CD4-positive, alpha-beta T cell treated with Interleukin-4 for 4 hours (primary cell): Measurements from ENCODE around the gene AK3.

ENCODE experiments used
- DNase-seq: peaks from one replicate; pipeline ENCODE4 v3.0.0-alpha.2; 2020

AK3 gene

GRCh38 chr9:4701526-4701925 is 39.5 kb downstream of the AK3 start:
- no peak for DNase-seq

GRCh38 chr9:4700932-4701331 is 40.1 kb downstream of the AK3 start:
- no peak for DNase-seq

- DNase-seq: no peak
These were observed 40.9 kb downstream of the AK3 start for GRCh38 chr9:4700091-4700490.

- no peak for DNase-seq
These were observed 49.2 kb downstream of the AK3 start for GRCh38 chr9:4691795-4692194.

- no peak for DNase-seq
These were observed 50.9 kb downstream of the AK3 start for GRCh38 chr9:4690144-4690543.

- DNase-seq: no peak
These were observed 51.3 kb downstream of the AK3 start for GRCh38 chr9:4689687-4690104.

- DNase-seq: no peak
These were observed 52.0 kb downstream of the AK3 start for GRCh38 chr9:4689021-4689420.

- no peak for DNase-seq
These were observed 54.4 kb downstream of the AK3 start for GRCh38 chr9:4686584-4686983.

GRCh38 chr9:4686112-4686511 is 54.9 kb downstream of the AK3 start:
- no peak for DNase-seq

GRCh38 chr9:4684820-4685219 is 56.2 kb downstream of the AK3 start:
- DNase-seq: no peak

GRCh38 chr9:4680750-4681149 is 60.3 kb downstream of the AK3 start:
- DNase-seq: no peak

GRCh38 chr9:4680173-4680525 is 60.9 kb downstream of the AK3 start:
- no peak for DNase-seq

- peak; percentile 98 for DNase-seq
These were observed 61.5 kb downstream of the AK3 start, which contains the start of gene CDC37L1 for GRCh38 chr9:4679268-4680172. TSS of gene CDC37L1 (plus strand) at chr9:4679569. CDS start at chr9:4679768, 199 bp downstream.

GRCh38 chr9:4678679-4679267 is 62.2 kb downstream of the AK3 start:
- peak; percentile 35 for DNase-seq

- no peak for DNase-seq
These were observed 63.6 kb downstream of the AK3 start for GRCh38 chr9:4677392-4677791.

- no peak for DNase-seq
These were observed 66.2 kb downstream of the AK3 start for GRCh38 chr9:4674783-4675182.

- no peak for DNase-seq
These were observed 69.3 kb downstream of the AK3 start for GRCh38 chr9:4671737-4672136.

GRCh38 chr9:4670591-4670990 is 70.4 kb downstream of the AK3 start:
- DNase-seq: no peak

GRCh38 chr9:4669890-4670289 is 71.1 kb downstream of the AK3 start:
- no peak for DNase-seq

GRCh38 chr9:4668604-4669003 is 72.4 kb downstream of the AK3 start:
- no peak for DNase-seq

- DNase-seq: no peak
These were observed 73.3 kb downstream of the AK3 start for GRCh38 chr9:4667681-4668080.

- peak; percentile 28 for DNase-seq
These were observed 74.8 kb downstream of the AK3 start, which contains the start of gene SPATA6L for GRCh38 chr9:4666042-4666699. TSS of gene SPATA6L (minus strand) at chr9:4666480. CDS start at chr9:4666250, 230 bp downstream.

GRCh38 chr9:4665357-4665756 is 75.6 kb downstream of the AK3 start:
- DNase-seq: no peak

GRCh38 chr9:4663956-4664355 is 77.0 kb downstream of the AK3 start:
- DNase-seq: no peak
